OCI-LY7 (cell line): ENCODE results near the gene RARA. TPM values are rescaled to one million over a fixed set of nuclear protein-coding genes. Genes with fewer than 3 reads are reported as not detected.

ENCODE experiments used
- BruUV-seq: library from RNA; stranded (reverse); fragments of 400-500 nt; replicated peaks from 2 replicates; lab custom pipeline; 2021; lab: Mats Ljungman, UMichigan
- CTCF ChIA-PET: fragments of 300-600 bp; sonication (Branson Sonifier 250); formaldehyde crosslinking; loops from one replicate; lab custom pipeline; 2022; ENCODE audit warnings: antibody characterized with exemption; ENCODE audit not compliant: unreplicated experiment; lab: Charles Lee
- POLR2A ChIA-PET: fragments of 300-600 bp; sonication (Branson Sonifier 250); formaldehyde crosslinking; loops from one replicate; lab custom pipeline; 2022; ENCODE audit warnings: antibody characterized with exemption; lab: Charles Lee
- DNase-seq: peaks from one replicate; pipeline ENCODE4 v3.0.0-alpha.2; 2015; ENCODE audit warnings: low spot score
- H2AFZ ChIP-seq: fragments of 200-600 bp; sonication (generic), shearing (Covaris generic); 2 replicates; pipeline ENCODE4 v1.6.1; 2014; ENCODE audit warnings: mild to moderate bottlenecking, antibody characterized with exemption, low read length, moderate library complexity
- H3K27ac ChIP-seq: fragments of 200-600 bp; sonication (generic); 2 replicates; pipeline ENCODE4 v1.5.1; 2014; ENCODE audit warnings: mixed run types, low read depth, mild to moderate bottlenecking, moderate library complexity, low read length, inconsistent platforms; ENCODE audit not compliant: poor library complexity, severe bottlenecking
- H3K36me3 ChIP-seq: fragments of 200-600 bp; sonication (generic); 2 replicates; pipeline ENCODE4 v1.6.1; 2014; ENCODE audit warnings: mild to moderate bottlenecking, antibody characterized with exemption, low read length, moderate library complexity, mixed read lengths; ENCODE audit not compliant: insufficient read depth
- H3K4me1 ChIP-seq: fragments of 200-600 bp; sonication (generic); 2 replicates; pipeline ENCODE4 v1.5.1; 2014; ENCODE audit warnings: mild to moderate bottlenecking, low read length; ENCODE audit not compliant: insufficient read depth, poor library complexity, severe bottlenecking
- H3K4me2 ChIP-seq: fragments of 200-600 bp; sonication (generic); 2 replicates; pipeline ENCODE4 v1.6.1; 2014; ENCODE audit warnings: mild to moderate bottlenecking, low read length
- H3K4me3 ChIP-seq: fragments of 200-600 bp; sonication (generic); 2 replicates; pipeline ENCODE4 v1.5.1; 2014; ENCODE audit warnings: mild to moderate bottlenecking, low read depth, low read length; ENCODE audit not compliant: poor library complexity, severe bottlenecking
- H3K79me2 ChIP-seq: fragments of 200-600 bp; sonication (generic); 2 replicates; pipeline ENCODE4 v1.6.1; 2016; ENCODE audit warnings: low read depth, mild to moderate bottlenecking, low read length, moderate library complexity, mixed read lengths; ENCODE audit not compliant: insufficient read depth
- H3K9me2 ChIP-seq: fragments of 200-600 bp; sonication (generic); 2 replicates; pipeline ENCODE4 v1.6.1; 2016; ENCODE audit warnings: mild to moderate bottlenecking, low read length, mixed read lengths; ENCODE audit not compliant: insufficient read depth
- H3K9me3 ChIP-seq: fragments of 200-600 bp; sonication (generic); 2 replicates; pipeline ENCODE4 v1.6.1; 2014; ENCODE audit warnings: mild to moderate bottlenecking, mixed run types, low read length, mixed read lengths
- H4K20me1 ChIP-seq: fragments of 200-600 bp; sonication (generic); 2 replicates; pipeline ENCODE4 v1.6.1; 2014; ENCODE audit warnings: mild to moderate bottlenecking, antibody characterized with exemption, low read length, moderate library complexity, mixed read lengths; ENCODE audit not compliant: insufficient read depth
- EZH2phosphoT487 ChIP-seq: fragments of 200-600 bp; sonication (generic); IDR thresholded peaks from 2 replicates; pipeline ENCODE4 v1.6.1; 2018; ENCODE audit warnings: low read depth, borderline replicate concordance, mild to moderate bottlenecking, mixed run types, antibody characterized with exemption, low read length, moderate library complexity, mixed read lengths
- intact Hi-C: fragments of 100-400 bp; cut with micrococcal nuclease; formaldehyde crosslinking; loops from one replicate; pipeline ENCODE4 v1.10.0; 2022; ENCODE audit not compliant: unreplicated experiment
- small RNA-seq: library from RNA; depleted of rRNA; stranded (forward); fragments of <200 nt; gene quantifications from one replicate; pipeline ENCODE3, GENCODE V24; 2014
- total RNA-seq, 2 experiments: library from RNA; depleted of rRNA in 1 of 2; stranded (reverse); fragments of >200 nt in 1 of 2; shearing (Covaris generic) in 1 of 2; gene quantifications; 2 replicates each; pipeline ENCODE4 v1.2.3, GENCODE V29; 2014 to 2022
- TF ChIP-seq, protein P1 (sequence below): fragments of 200-600 bp; sonication (generic); conservative IDR thresholded peaks from 2 replicates; pipeline ENCODE4 v1.5.1; 2014; ENCODE audit warnings: mild to moderate bottlenecking, antibody characterized with exemption, low read length, moderate library complexity, mixed read lengths

RARA gene
- total RNA-seq, 2 experiments from 2014 or later: 3.1 to 8.6 TPM

DNA sequence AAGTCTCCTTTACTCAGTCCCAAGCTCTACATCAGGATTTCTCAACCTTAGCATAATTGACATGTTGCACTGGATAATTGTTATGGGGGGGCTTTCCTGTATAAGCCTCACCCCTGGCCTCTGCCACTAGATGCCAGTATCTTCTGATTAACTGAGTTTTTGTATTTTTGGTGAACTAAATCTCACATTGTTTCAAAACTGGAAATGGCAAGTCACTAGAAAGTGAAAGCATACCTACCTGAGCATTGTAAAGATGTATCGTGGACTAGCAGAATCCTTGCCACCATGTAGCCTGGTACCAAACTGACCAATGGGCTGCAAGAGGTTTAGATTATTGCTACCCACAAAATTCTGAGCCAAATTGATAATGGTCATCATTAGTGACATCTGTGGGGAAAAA, 93.7 kb downstream of the RARA start:
- intact Hi-C loops: loop anchor here (2.0 kb wide), 1 partner anchor 14 kb away; the partner anchor contains the start of gene TOP2A
- H3K79me2 ChIP-seq: no peaks in the 10 kb centered on the region
- H3K27ac ChIP-seq: no peak overlapping the region
- H3K4me3 ChIP-seq: no peak overlapping the region
- H3K4me1 ChIP-seq: no peaks in the 10 kb centered on the region
- no peak overlapping the region for H3K4me2 ChIP-seq
- H2AFZ ChIP-seq: no peak overlapping the region
- POLR2A ChIA-PET: interaction anchor here (0.5 kb wide), 1 partner anchor 114 kb away, joined by 3 read pairs; no protein-coding TSS in a partner anchor
- CTCF ChIA-PET: no interaction called here
- no peaks in the 10 kb centered on the region; the same call in 1 of the 2 replicates for H4K20me1 ChIP-seq
- no peaks in the 10 kb centered on the region for H3K9me3 ChIP-seq
- TF ChIP-seq, protein P1, sequence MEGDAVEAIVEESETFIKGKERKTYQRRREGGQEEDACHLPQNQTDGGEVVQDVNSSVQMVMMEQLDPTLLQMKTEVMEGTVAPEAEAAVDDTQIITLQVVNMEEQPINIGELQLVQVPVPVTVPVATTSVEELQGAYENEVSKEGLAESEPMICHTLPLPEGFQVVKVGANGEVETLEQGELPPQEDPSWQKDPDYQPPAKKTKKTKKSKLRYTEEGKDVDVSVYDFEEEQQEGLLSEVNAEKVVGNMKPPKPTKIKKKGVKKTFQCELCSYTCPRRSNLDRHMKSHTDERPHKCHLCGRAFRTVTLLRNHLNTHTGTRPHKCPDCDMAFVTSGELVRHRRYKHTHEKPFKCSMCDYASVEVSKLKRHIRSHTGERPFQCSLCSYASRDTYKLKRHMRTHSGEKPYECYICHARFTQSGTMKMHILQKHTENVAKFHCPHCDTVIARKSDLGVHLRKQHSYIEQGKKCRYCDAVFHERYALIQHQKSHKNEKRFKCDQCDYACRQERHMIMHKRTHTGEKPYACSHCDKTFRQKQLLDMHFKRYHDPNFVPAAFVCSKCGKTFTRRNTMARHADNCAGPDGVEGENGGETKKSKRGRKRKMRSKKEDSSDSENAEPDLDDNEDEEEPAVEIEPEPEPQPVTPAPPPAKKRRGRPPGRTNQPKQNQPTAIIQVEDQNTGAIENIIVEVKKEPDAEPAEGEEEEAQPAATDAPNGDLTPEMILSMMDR: no peak
- no peak for TF ChIP-seq EZH2phosphoT487
- H3K36me3 ChIP-seq: peaks cover 99% of the 10 kb centered on the region
- H3K9me2 ChIP-seq: no peaks in the 10 kb centered on the region
- no peak for DNase-seq
- no TSS peak for BruUV-seq

DNA sequence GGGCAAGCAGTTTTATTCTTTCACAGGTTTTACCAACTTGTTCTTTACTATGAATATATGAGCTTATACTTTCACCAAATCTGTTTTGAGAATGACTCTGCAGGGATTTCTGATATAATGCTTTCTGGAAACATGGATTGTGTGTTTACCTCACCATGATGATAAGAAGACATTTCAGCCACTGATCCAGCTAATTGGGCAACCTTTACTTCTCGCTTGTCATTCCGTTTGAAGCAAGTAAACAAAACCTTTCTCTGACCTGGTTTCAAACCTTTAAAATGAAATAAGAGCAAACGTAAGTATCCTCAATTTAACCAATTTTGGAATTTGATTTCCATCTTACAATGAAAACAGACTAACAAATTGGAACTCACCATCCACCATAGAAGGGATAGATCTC, 95.0 kb downstream of the RARA start:
- Histone ChIP-seq H3K9me3 (no peaks in the 10 kb centered on the region), H3K4me2 (no peak overlapping the region), H3K4me3 (no peak overlapping the region), H3K27ac (no peak overlapping the region), H2AFZ (no peak overlapping the region), H3K4me1 (no peaks in the 10 kb centered on the region), H3K36me3 (peaks cover 99% of the 10 kb centered on the region), H4K20me1 (no peaks in the 10 kb centered on the region), H3K9me2 (no peaks in the 10 kb centered on the region), H3K79me2 (no peaks in the 10 kb centered on the region)
- DNase-seq: no peak
- intact Hi-C loops: no loop called here
- ChIA-PET POLR2A (no interaction called here), CTCF (no interaction called here)
- BruUV-seq: no TSS peak
- TF ChIP-seq, protein P1: no peak

Small RNAs within 50 kb of the gene (small RNA-seq; reads per million reads assigned to genes)
- gene RF00019 (not detected), gene RNA5SP441 (not detected)

Other genes with a start within 250 kb of the RARA start
- 5.4 and 9.3 TPM in 2 replicates for gene THRA, start 246.2 kb upstream of the RARA start, total RNA-seq (2014; rRNA removed; shearing (Covaris generic))
- 3.9 and 5.1 TPM in 2 replicates for gene THRA, start 246.2 kb upstream of the RARA start, total RNA-seq (2022)
- gene NR1D1, start 208.6 kb upstream of the RARA start, total RNA-seq (2014; rRNA removed; shearing (Covaris generic)): 1.7 and 2.3 TPM in 2 replicates
- 7.0 and 8.7 TPM in 2 replicates for gene NR1D1, start 208.6 kb upstream of the RARA start, total RNA-seq (2022)
- gene MSL1, start 187.2 kb upstream of the RARA start, total RNA-seq (2014; rRNA removed; shearing (Covaris generic)): 67.2 and 95.4 TPM in 2 replicates
- 96.0 and 97.2 TPM in 2 replicates for gene MSL1, start 187.2 kb upstream of the RARA start, total RNA-seq (2022)
- 42.6 and 46.9 TPM in 2 replicates for gene CASC3, start 168.6 kb upstream of the RARA start, total RNA-seq (2014; rRNA removed; shearing (Covaris generic))
- gene CASC3, start 168.6 kb upstream of the RARA start, total RNA-seq (2022): 100 and 117 TPM in 2 replicates
- 2.1 and 4.9 TPM in 2 replicates for gene RAPGEFL1, start 131.7 kb upstream of the RARA start, total RNA-seq (2014; rRNA removed; shearing (Covaris generic))
- 5.2 and 5.8 TPM in 2 replicates for gene RAPGEFL1, start 131.7 kb upstream of the RARA start, total RNA-seq (2022)
- gene WIPF2, start 89.9 kb upstream of the RARA start, total RNA-seq (2014; rRNA removed; shearing (Covaris generic)): 4.6 and 4.7 TPM in 2 replicates
- 19.6 and 20.3 TPM in 2 replicates for gene WIPF2, start 89.9 kb upstream of the RARA start, total RNA-seq (2022)
- 72.3 and 75.2 TPM in 2 replicates for gene CDC6, start 21.3 kb upstream of the RARA start, total RNA-seq (2014; rRNA removed; shearing (Covaris generic))
- 132 and 156 TPM in 2 replicates for gene CDC6, start 21.3 kb upstream of the RARA start, total RNA-seq (2022)
- not detected in 2 replicates for gene GJD3, start 55.6 kb downstream of the RARA start, total RNA-seq (2014; rRNA removed; shearing (Covaris generic))
- not detected in 2 replicates for gene GJD3, start 55.6 kb downstream of the RARA start, total RNA-seq (2022)
- gene TOP2A, start 108.7 kb downstream of the RARA start, total RNA-seq (2014; rRNA removed; shearing (Covaris generic)): 293 and 303 TPM in 2 replicates
- 340 and 442 TPM in 2 replicates for gene TOP2A, start 108.7 kb downstream of the RARA start, total RNA-seq (2022)
- gene IGFBP4, start 134.3 kb downstream of the RARA start, total RNA-seq (2014; rRNA removed; shearing (Covaris generic)): not detected in 2 replicates
- not detected in 2 replicates for gene IGFBP4, start 134.3 kb downstream of the RARA start, total RNA-seq (2022)
- 0.18 and 0.22 TPM in 2 replicates for gene TNS4, start 192.4 kb downstream of the RARA start, total RNA-seq (2014; rRNA removed; shearing (Covaris generic))
- gene TNS4, start 192.4 kb downstream of the RARA start, total RNA-seq (2022): 0.66 and 0.97 TPM in 2 replicates